Stomach smooth muscle (tissue), 2 donors: ENCODE data around the gene DCTN2.
"Not testable (repeated sequence)": the region's sequence is repeated elsewhere in the genome, so short reads cannot be mapped to it uniquely, and the experiment has no call there.

Source experiments
- H3K27ac ChIP-seq: one replicate; pipeline ENCODE4 v1.7.0; 2013; ENCODE audit warnings: mild to moderate bottlenecking, low read length, inconsistent platforms
- H3K27me3 ChIP-seq, 2 donors: one replicate each; pipeline ENCODE4 v1.7.0; 2013; ENCODE audit warnings: low read length in 2 of 2; ENCODE audit not compliant: insufficient read depth in 2 of 2, control insufficient read depth in 1 of 2
- H3K36me3 ChIP-seq, 2 donors: one replicate each; pipeline ENCODE4 v1.7.0; 2013; ENCODE audit warnings: low read length in 2 of 2; ENCODE audit not compliant: control insufficient read depth in 2 of 2, insufficient read depth in 2 of 2
- H3K4me1 ChIP-seq: one replicate; pipeline ENCODE4 v1.7.0; 2013; ENCODE audit warnings: low read length; ENCODE audit not compliant: control insufficient read depth, insufficient read depth
- H3K4me3 ChIP-seq, 2 donors: one replicate each; pipeline ENCODE4 v1.7.0; 2013; ENCODE audit warnings: low read length in 2 of 2
- H3K9ac ChIP-seq, 2 donors: one replicate each; pipeline ENCODE4 v1.7.0; 2013; ENCODE audit warnings: low read length in 2 of 2, mild to moderate bottlenecking in 1 of 2
- H3K9me3 ChIP-seq, 2 donors: one replicate each; pipeline ENCODE4 v1.7.0; 2013; ENCODE audit warnings: low read length in 2 of 2; ENCODE audit not compliant: control insufficient read depth in 2 of 2
- donor health status: healthy.
- donor health status: Pancreatic carcinoma.

DCTN2 gene

DNA sequence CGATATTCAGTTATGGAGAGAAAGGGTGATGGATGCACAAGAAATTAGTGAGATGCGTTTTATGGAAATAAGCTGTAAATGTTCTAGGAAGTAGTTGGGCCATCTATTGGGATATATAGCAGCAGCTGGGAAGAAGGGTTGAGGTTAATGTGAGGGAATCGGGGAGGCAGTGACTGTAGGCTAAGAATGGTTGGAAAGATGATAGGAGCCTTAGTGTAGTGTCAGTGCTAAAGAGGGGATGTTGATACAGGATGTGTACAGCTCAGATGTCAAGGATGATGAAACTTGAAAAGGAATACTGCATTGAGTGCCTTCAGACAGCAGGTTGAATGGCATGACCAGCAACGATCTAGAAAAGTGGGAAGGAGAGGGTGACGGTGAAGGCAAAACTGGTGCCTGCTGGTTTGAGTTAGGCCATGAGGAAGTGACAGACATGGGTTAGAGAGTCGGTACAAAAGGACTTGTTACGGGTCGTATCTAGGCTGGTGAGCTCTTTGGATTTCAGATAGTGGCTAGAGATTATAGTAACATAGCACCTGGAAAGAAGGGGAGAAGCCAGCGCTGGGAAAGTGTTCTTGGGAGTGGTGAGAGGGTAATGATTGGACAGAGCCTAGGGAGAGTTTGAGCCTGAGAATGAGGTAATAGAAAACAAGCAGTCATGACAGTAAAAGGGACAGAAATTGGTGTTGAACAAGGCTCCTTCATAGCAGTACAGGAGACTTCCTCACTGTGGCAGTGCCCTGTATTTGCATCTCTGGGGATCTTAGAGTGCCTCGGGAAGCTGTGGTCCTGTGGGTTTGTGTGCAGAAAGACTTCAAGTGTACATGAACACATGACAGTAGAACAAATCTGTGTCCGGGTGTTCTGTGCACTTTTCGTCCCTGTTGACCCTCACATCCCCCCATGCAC lies 49.5 kb downstream of the DCTN2 start:
- H3K9me3 ChIP-seq, result no peaks in the 10 kb centered on the region
- H3K27ac ChIP-seq, result no peak overlapping the region
- H3K27me3 ChIP-seq, result no peaks in the 10 kb centered on the region
- H3K4me1 ChIP-seq, result no peaks in the 10 kb centered on the region
- no peak overlapping the region for H3K4me3 ChIP-seq
- no peak overlapping the region for H3K9ac ChIP-seq
- H3K36me3 ChIP-seq, result peaks cover 35 to 41% of the 10 kb centered on the region in 2 donors

DNA sequence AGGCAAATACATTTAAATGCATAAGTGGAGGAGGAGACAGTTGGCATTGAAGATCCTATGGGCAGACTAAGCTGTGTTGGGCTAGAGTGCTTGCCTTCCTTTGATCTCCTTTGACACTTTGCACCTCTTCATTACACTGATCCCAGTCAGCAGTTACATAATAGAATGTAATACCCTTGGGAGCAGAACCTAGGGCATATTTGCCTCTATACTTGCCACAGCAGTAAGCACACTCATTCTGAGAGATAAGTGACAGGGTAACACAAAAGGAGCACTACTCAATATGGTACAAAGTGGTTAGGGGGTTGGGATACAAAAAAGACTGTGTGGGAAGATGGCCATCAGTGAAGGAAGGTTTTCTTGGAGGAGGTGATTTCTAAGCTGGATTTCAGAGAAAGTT lies 50.2 kb downstream of the DCTN2 start:
- H3K9me3 ChIP-seq, result no peaks in the 10 kb centered on the region
- H3K9ac ChIP-seq, result no peak overlapping the region
- no peak overlapping the region for H3K27ac ChIP-seq
- H3K4me3 ChIP-seq, result no peak overlapping the region
- no peaks in the 10 kb centered on the region for H3K4me1 ChIP-seq
- H3K27me3 ChIP-seq, result no peaks in the 10 kb centered on the region
- H3K36me3 ChIP-seq, result peaks cover 30 to 40% of the 10 kb centered on the region in 2 donors

DNA sequence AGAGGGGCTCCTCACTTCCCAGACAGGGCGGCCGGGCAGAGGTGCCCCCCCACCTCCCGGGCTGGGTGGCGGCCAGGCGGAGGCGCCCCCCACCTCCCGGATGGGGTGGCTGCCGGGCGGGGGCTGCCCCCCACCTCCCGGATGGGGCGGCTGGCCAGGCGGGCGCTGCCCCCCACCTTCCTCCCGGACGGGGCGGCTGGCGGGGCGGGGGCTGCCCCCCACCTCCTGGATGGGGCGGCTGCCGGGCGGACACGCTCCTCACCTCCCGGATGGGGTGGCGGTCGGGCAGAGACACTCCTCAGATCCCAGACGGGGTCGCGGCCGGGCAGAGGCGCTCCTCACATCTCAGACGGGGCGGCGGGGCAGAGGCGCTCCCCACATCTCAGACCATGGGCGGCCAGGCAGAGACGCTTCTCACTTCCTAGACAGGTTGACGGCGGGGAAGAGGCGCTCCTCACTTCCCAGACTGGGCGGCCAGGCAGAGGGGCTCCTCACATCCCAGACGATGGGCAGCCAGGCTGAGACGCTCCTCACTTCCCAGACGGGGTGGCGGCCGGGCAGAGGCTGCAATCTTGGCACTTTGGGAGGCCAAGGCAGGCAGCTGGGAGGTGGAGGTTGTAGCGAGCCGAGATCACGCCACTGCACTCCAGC lies 51.8 kb downstream of the DCTN2 start:
- not testable (repeated sequence) for H3K27ac ChIP-seq, H3K4me3 ChIP-seq, H3K9ac ChIP-seq, H3K27me3 ChIP-seq, H3K4me1 ChIP-seq, H3K9me3 ChIP-seq
- H3K36me3 ChIP-seq, result peaks cover 33 to 42% of the 10 kb centered on the region in 2 donors

DNA sequence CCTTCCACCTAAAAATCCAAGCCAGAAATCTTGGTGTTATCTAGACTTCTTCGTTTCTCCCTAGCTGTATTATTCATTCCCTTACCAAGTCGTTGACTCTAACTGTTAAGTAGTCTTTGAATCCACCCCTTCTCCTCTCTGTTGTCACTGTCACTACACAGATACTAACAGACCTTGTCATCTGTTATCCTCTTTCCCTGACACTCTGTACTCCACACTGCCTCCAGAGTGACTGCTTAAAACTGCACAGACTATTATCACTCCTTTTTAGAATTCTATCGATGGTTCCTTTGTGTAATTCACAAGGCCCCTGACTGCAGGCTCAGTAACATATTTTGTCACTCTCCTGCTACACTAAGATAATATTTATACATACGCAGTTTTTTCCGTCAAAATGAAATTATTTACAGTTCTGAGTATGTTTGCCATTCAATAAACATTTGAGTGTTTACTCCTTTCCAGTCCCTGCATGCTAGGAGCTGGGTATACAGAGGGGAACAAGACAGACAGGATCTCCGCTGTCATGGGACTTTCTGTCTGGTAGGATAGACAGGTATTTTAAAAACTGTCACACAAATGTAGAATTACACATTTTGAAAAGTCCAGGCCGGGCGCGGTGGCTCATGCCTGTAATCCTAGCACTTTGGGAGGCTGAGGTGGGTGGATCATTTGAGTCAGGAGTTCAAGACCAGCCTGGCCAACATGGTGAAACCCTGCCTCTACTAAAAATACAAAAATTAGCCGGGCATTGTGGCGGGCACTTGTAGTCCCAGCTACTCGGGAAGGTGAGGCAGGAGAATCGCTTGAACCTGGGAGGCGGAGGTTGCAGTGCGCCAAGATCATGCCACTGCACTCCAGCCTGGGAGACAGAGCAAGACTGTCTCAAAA lies 55.4 kb downstream of the DCTN2 start:
- no peaks in the 10 kb centered on the region for H3K27me3 ChIP-seq
- H3K9me3 ChIP-seq, result no peaks in the 10 kb centered on the region
- H3K27ac ChIP-seq, result no peak overlapping the region
- H3K36me3 ChIP-seq, result peaks cover 28 to 32% of the 10 kb centered on the region in 2 donors
- no peak overlapping the region for H3K4me3 ChIP-seq
- H3K4me1 ChIP-seq, result peaks cover 16% of the 10 kb centered on the region
- no peak overlapping the region for H3K9ac ChIP-seq

DNA sequence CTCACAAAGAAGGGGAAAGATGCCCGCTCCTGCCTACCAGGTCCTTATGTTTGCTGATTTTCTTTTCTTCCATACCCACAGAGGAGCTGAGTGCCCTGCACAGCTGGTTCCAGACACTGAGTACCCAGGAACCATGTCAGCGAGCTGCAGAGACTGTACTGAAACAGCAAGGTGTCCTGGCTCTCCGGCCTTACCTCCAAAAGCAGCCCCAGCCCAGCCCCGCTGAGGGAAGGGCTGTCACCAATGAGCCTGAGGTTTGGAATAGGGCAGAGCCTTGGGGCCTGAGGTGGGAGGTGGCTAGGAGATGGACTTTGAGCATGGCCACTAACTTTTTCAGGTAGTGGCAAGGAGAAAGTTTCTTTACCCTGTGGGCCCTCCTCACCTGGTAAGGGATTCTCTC lies 56.9 kb downstream of the DCTN2 start:
- Histone ChIP-seq H3K27me3 (no peaks in the 10 kb centered on the region), H3K9me3 (no peaks in the 10 kb centered on the region), H3K36me3 (peaks cover 25 to 30% of the 10 kb centered on the region in 2 donors), H3K4me3 (no peak overlapping the region), H3K27ac (no peak overlapping the region), H3K9ac (no peak overlapping the region), H3K4me1 (peaks cover 16% of the 10 kb centered on the region)

DNA sequence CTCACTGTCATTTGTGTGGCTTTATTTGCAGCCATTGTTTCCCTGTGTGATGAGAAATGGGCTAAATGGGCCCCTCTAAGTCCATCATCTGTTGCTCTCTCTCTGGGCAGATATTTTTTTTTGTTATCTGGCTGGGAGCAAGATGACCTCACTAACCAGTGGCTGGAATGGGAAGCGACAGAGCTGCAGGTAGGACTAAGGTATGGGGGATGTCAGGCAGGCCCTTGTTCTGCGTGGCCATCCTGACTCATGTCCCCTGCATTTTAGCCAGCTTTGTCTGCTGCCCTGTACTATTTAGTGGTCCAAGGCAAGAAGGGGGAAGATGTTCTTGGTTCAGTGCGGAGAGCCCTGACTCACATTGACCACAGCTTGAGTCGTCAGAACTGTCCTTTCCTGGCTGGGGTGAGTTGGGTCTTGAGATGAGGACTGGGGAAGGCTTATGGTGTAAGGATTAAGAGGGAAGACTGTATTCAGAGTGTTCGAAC lies 57.8 kb downstream of the DCTN2 start:
- Histone ChIP-seq H3K27ac (no peak overlapping the region), H3K27me3 (no peaks in the 10 kb centered on the region), H3K4me1 (peaks cover 16% of the 10 kb centered on the region), H3K9me3 (no peaks in the 10 kb centered on the region), H3K36me3 (peaks cover 25 to 30% of the 10 kb centered on the region in 2 donors), H3K4me3 (peak overlapping the region; percentile 88 to 97), H3K9ac (peak overlapping the region in 1 of 2 donors; percentile 85)

DNA sequence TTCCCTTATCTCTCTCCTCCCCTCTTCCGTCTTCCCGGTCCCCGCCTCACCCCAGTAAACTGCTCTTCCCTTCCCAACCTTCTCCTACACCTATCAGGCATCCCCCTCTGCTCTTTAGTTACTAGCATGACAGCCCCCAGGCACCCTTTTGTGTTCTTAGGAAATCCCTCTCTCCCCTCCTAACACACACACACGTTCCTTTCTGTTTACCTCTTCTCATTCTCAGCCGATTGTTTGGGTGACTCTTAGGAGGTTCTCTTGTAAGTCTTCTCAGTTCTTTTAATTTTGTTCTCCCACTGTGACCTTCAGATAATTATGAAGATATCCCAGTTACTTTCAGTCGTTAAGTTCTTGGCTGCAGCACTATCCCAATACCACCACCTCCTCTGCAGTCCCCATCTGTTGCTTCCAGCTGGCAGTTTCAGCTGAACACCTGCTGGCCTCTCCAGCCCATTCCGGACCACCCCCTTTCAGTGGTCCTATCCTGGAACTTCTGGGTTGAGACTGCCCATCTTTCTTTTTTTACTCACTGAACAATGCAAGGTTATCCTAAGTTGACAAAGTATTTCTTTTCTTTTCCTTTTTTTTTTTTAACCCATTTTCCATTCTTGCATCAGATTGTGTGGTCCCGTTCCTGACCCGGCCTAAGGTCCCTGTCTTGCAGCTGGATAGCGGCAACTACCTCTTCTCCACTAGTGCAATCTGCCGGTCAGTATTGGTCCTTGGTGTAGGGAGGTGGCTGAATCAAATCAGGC lies 58.4 kb downstream of the DCTN2 start:
- H3K9me3 ChIP-seq, result no peaks in the 10 kb centered on the region

DNA sequence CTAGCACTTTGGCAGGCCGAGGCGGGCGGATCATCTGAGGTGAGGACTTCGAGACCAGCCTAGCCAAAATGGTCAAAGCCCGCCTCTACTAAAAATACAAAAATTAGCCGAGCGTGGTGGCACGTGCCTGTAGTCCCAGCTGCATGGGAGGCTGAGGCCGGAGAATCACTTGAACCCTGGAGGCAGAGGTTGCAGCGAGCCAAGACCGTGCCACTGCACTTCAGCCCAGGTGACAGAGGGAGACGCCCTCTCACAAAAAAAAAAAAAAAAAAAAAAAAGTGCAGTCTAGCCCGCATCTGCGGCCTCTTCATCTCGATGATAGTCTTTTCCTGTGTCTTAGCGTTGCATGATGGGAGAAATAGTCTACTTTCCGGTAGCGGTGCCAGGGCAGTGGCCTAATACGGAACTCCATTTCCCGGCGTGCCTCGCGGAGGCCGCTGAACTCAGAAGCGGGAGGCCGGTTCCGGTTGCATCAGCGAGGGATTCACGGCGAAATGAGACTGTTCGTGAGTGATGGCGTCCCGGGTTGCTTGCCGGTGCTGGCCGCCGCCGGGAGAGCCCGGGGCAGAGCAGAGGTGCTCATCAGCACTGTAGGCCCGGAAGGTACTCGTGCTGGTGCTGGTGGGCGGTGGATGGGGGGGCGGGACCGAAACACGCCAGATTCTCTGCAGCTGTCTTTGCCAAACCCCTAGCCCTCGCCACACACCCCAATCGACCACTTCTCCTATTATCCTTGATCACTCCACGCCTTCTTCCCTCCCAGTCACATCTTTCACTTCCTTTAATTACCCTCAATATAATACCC lies 59.2 kb downstream of the DCTN2 start, which contains the start of gene MARS1:
Gene MARS1 (plus strand): TSS at position 472 of the 805 bp plus-strand sequence. CDS start 23 bp downstream, at position 495.
- Histone ChIP-seq H3K27ac (peak within 1 kb of the TSS; percentile 69), H3K4me1 (peaks cover 16% of the 10 kb centered on the region), H3K36me3 (peaks cover 25 to 28% of the 10 kb centered on the region in 2 donors), H3K9me3 (no peaks in the 10 kb centered on the region), H3K4me3 (peak within 1 kb of the TSS; percentile 88 to 97), H3K9ac (peak within 1 kb of the TSS; percentile 85 to 97), H3K27me3 (no peaks in the 10 kb centered on the region)

More for the DNA sequence above, 58.4 kb downstream of the DCTN2 start:
- H3K36me3 ChIP-seq, result peaks cover 25 to 30% of the 10 kb centered on the region in 2 donors
- H3K4me1 ChIP-seq, result peaks cover 16% of the 10 kb centered on the region
- H3K27me3 ChIP-seq, result no peaks in the 10 kb centered on the region
- peak overlapping the region; percentile 69 for H3K27ac ChIP-seq
- peak overlapping the region; percentile 88 to 97 for H3K4me3 ChIP-seq
- peak overlapping the region; percentile 85 to 97 for H3K9ac ChIP-seq

DNA sequence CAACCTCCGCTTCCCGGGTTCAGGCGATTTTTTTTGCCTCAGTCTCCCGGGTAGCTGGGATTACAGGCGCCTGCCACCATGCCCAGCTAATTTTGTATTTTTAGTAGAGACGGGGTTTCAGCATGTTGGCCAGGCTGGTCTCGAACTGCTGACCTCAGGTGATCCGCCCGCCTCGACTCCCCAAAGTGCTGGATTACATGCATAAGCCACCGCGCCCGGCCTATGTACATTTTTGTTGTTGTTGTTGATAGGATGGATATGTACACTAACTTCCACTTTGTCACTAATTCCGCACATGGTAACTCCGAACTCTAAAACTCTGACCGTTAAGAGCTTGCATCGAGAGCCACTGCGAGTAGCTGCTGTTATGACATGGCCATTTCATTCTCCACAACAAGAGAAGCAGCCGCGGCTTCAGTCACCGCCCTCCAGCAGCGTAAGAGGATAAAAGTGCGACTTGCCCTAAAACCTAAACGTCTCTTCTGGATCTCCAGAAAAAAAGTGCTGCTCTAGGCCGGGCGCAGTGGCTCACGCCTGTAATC lies 59.9 kb downstream of the DCTN2 start:
- Histone ChIP-seq H3K9ac (no peak overlapping the region), H3K4me1 (peaks cover 16% of the 10 kb centered on the region), H3K36me3 (peaks cover 23 to 25% of the 10 kb centered on the region in 2 donors), H3K27me3 (no peaks in the 10 kb centered on the region), H3K27ac (no peak overlapping the region), H3K4me3 (peak overlapping the region; percentile 88 to 97), H3K9me3 (no peaks in the 10 kb centered on the region)
